CD4-positive, alpha-beta T cell (primary cell): ENCODE results near the gene ALPL. TPM values are rescaled to one million over a fixed set of nuclear protein-coding genes. Genes with fewer than 3 reads are reported as not detected.

Experiments
- ATAC-seq: fragments of 200-7000 bp; cut with Tn5 transposase; one replicate; pipeline ENCODE4 v1.10.0; 2022; ENCODE audit warnings: mild to moderate bottlenecking; ENCODE audit not compliant: poor library complexity
- CTCF ChIA-PET: fragments of 350-600 bp; sonication (Branson Sonifier 250); formaldehyde crosslinking; loops from one replicate; lab custom pipeline; 2021; ENCODE audit warnings: antibody characterized with exemption, inconsistent platforms; lab: Charles Lee
- POLR2A ChIA-PET: fragments of 350-600 bp; sonication (Branson Sonifier 250); formaldehyde crosslinking; loops from one replicate; lab custom pipeline; 2021; ENCODE audit warnings: antibody characterized with exemption, inconsistent platforms; lab: Charles Lee
- DNase-seq, 14 experiments: peaks; one replicate each; pipeline ENCODE4 v3.0.0-alpha.2; 2013 to 2020; ENCODE audit warnings: mixed read lengths in 2 of 14
- H3K27ac ChIP-seq, 2 donors: one replicate each; pipeline versions ENCODE4 v1.5.1 to v1.7.0; 2013; ENCODE audit warnings: low read length in 2 of 2, low read depth in 1 of 2, mild to moderate bottlenecking in 1 of 2
- H3K27me3 ChIP-seq, 2 experiments: 1 replicate in 1 of 2; 2 replicates in 1 of 2; pipeline versions ENCODE4 v1.6.1 to v1.7.0; 2013; ENCODE audit warnings: low read length in 2 of 2, control low read depth in 1 of 2, mild to moderate bottlenecking in 1 of 2, moderate library complexity in 1 of 2; ENCODE audit not compliant: insufficient read depth in 2 of 2, control insufficient read depth in 1 of 2
- H3K36me3 ChIP-seq: one replicate; pipeline ENCODE4 v1.6.1; 2013; ENCODE audit warnings: low read length, control low read depth; ENCODE audit not compliant: insufficient read depth
- H3K4me1 ChIP-seq: one replicate; pipeline ENCODE4 v1.6.1; 2013; ENCODE audit warnings: low read length, control low read depth; ENCODE audit not compliant: insufficient read depth
- H3K4me3 ChIP-seq: one replicate; pipeline ENCODE4 v1.5.1; 2013; ENCODE audit warnings: mild to moderate bottlenecking, low read length, moderate library complexity
- H3K9me3 ChIP-seq, 2 experiments: 1 replicate in 1 of 2; 2 replicates in 1 of 2; pipeline versions ENCODE4 v1.6.1 to v1.7.0; 2013; ENCODE audit warnings: low read length in 2 of 2, mild to moderate bottlenecking in 2 of 2, control low read depth in 1 of 2, moderate library complexity in 1 of 2; ENCODE audit not compliant: control insufficient read depth in 1 of 2, insufficient read depth in 1 of 2
- H3K27ac Mint-ChIP-seq: one replicate; pipeline ENCODE4 v1.8.0; 2020; ENCODE audit warnings: mixed read lengths
- H3K27me3 Mint-ChIP-seq: one replicate; pipeline ENCODE4 v1.8.0; 2021; ENCODE audit warnings: mixed read lengths
- H3K36me3 Mint-ChIP-seq: one replicate; pipeline ENCODE4 v1.8.0; 2021; ENCODE audit warnings: low read depth, mixed read lengths
- H3K4me1 Mint-ChIP-seq: one replicate; pipeline ENCODE4 v1.8.0; 2021; ENCODE audit warnings: low read depth, mixed read lengths
- H3K4me3 Mint-ChIP-seq: one replicate; pipeline ENCODE4 v1.8.0; 2020; ENCODE audit warnings: mild to moderate bottlenecking, mixed read lengths
- H3K9me3 Mint-ChIP-seq: one replicate; pipeline ENCODE4 v1.8.0; 2020; ENCODE audit warnings: mixed read lengths
- intact Hi-C, 2 experiments: fragments of 100-400 bp; cut with DNase I in 1 of 2; cut with micrococcal nuclease in 1 of 2; formaldehyde crosslinking; loops; one replicate each; pipeline versions ENCODE4 v1.15.1 to v1.9.0; 2023 to 2025; cut with DNase I, micrococcal nuclease
- total RNA-seq, 174 experiments: library from RNA in 2 of 174; stranded (reverse) in 2 of 174; gene quantifications; one replicate each; pipeline ENCODE4 v1.2.3 and lab custom pipeline; 2021 to 2026
- TF ChIP-seq, protein P1 (sequence below): fragments of 200-600 bp; IDR thresholded peaks from one replicate; pipeline ENCODE4 v1.8.0; 2022; ENCODE audit warnings: antibody characterized with exemption, mild to moderate bottlenecking

Gene ALPL
- total RNA-seq, 2 experiments from 2014 or later: not detected

DNA sequence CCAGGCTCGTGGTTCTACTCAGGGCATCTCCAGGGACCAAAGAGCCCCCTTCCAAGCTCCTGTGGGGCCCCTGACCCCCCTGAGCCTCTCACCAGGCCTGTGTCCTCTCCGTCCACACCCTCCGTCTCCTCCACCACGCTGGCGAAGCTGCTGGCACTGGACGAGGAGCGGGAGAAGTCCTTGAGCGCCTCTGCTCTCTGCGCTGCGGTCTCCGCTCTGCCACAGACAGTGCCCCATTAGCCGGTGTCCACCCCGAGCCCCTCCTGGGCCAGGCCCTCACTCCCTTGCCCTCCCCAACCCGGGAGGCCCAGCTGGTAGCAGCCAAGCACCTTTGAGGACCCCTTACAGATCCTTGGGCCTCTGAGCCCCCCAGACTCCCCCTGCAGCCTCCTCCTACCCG lies 90.2 kb downstream of the ALPL start:
- Histone ChIP-seq H3K4me1 (no peaks in the 10 kb centered on the region), H3K9me3 (peaks cover 0 to 7% of the 10 kb centered on the region in 2 experiments), H3K4me3 (no peak overlapping the region), H3K27me3 (peaks cover 0 to 3% of the 10 kb centered on the region in 2 experiments), H3K36me3 (no peaks in the 10 kb centered on the region), H3K27ac (no peak overlapping the region)
- intact Hi-C loops: no loop called here
- no peak overlapping the region for H3K4me3 Mint-ChIP-seq
- ATAC-seq: no peak
- no peak overlapping the region for H3K27ac Mint-ChIP-seq
- H3K4me1 Mint-ChIP-seq: no peaks in the 10 kb centered on the region
- H3K9me3 Mint-ChIP-seq: no peaks in the 10 kb centered on the region
- peaks cover 22% of the 10 kb centered on the region for H3K27me3 Mint-ChIP-seq
- ChIA-PET POLR2A (no interaction called here), CTCF (no interaction called here)
- H3K36me3 Mint-ChIP-seq: no peaks in the 10 kb centered on the region
- TF ChIP-seq, protein P1, sequence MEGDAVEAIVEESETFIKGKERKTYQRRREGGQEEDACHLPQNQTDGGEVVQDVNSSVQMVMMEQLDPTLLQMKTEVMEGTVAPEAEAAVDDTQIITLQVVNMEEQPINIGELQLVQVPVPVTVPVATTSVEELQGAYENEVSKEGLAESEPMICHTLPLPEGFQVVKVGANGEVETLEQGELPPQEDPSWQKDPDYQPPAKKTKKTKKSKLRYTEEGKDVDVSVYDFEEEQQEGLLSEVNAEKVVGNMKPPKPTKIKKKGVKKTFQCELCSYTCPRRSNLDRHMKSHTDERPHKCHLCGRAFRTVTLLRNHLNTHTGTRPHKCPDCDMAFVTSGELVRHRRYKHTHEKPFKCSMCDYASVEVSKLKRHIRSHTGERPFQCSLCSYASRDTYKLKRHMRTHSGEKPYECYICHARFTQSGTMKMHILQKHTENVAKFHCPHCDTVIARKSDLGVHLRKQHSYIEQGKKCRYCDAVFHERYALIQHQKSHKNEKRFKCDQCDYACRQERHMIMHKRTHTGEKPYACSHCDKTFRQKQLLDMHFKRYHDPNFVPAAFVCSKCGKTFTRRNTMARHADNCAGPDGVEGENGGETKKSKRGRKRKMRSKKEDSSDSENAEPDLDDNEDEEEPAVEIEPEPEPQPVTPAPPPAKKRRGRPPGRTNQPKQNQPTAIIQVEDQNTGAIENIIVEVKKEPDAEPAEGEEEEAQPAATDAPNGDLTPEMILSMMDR: no peak
- no peak for DNase-seq

DNA sequence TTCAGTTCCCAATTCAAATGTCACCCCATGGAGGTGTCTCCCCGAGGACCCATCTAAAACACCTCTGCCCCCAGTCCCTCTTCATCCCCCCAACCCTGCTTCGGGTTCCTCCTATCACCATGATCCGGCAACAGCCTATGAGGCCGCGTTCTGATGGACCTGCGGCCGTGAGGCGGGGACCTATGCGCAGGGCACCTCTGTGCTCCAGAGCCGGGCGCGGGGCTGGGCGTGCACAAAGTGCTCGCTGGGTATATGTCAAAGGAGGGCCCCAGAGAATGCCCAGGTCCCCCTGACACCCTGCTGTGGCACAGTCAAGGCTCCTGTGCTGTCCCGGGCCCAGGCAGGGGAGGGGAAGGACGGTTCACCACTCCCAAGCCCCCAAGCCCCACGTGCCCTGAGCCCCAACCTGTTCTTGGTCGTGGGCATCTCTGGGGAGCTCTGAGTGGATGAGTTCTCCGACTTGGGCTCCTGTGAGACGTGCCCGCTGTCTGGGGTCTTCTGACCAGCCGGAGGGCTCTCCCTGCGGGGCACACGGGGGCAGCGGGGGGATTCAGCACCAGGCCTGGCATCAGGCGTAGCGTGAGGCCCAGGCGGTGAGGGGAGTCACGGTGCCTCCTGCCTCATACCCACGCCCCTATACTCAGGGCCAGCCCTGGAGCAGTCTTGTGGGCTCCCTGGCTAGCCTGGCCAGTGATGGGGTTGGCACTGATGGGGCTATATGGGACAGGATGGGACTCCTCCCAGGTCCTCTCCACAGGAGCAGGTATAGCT lies 92.2 kb downstream of the ALPL start:
- H3K9me3 ChIP-seq: no peaks in the 10 kb centered on the region
- no peak for ATAC-seq
- intact Hi-C loops: no loop called here
- ChIA-PET POLR2A (no interaction called here), CTCF (no interaction called here)
- TF ChIP-seq, protein P1: no peak
- peaks cover 0 to 3% of the 10 kb centered on the region in 2 experiments for H3K27me3 ChIP-seq
- no peaks in the 10 kb centered on the region for H3K4me1 ChIP-seq
- Mint-ChIP-seq H3K4me3 (no peak overlapping the region), H3K27ac (no peak overlapping the region), H3K4me1 (no peaks in the 10 kb centered on the region), H3K9me3 (no peaks in the 10 kb centered on the region), H3K27me3 (peaks cover 17% of the 10 kb centered on the region), H3K36me3 (no peaks in the 10 kb centered on the region)
- DNase-seq: no peak
- H3K27ac ChIP-seq: no peak overlapping the region
- H3K36me3 ChIP-seq: no peaks in the 10 kb centered on the region
- H3K4me3 ChIP-seq: no peak overlapping the region

DNA sequence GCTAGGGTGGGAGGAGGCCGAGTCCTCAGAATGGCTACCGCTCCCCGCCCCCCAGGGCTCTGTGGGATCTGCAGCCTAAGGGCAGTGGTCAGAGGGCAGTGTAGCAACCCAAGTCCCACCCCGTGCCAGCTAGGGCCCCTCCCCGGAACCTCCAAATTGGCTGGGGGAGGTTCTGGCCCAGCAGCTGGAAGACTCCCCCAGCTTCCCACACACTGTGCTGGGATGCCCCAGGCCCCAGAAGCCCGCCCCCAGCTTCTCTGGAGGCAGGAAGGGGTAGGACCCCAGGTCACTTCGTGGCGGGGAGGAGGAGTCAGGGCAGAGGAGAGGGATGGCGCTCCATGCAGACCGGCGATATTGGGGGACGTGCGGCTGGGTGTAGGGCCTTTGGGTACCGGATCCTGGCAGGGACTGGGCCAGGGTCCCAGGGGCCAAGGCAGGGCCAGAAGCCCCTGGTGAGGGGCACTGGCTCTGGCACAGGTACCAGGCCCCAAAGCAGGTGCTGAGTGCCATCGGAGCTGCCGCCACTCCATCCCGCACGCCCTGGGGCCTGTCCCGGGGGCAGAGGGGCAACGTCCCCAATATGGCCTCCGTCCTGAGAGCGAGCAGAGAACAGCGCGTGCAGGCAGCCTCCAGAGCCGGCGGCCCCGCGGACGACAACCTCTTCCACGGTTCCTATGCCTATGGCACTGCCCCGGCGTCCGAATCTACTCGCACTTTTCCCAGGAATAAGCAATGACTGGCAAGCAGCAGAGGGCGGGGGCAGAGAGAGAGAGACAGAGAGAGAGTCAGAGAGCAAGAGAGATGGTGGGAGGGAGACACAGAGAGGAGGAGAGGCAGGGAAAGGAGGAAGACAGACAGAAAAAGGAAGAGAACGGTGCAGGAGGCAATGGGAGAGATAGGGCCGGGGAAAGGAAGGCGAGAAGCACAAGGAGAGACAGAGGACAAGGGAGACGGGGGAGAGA lies 94.2 kb downstream of the ALPL start:
- Histone ChIP-seq H3K4me3 (no peak overlapping the region), H3K27ac (no peak overlapping the region), H3K36me3 (no peaks in the 10 kb centered on the region), H3K9me3 (no peaks in the 10 kb centered on the region), H3K4me1 (peaks cover 6% of the 10 kb centered on the region), H3K27me3 (peaks cover 0 to 3% of the 10 kb centered on the region in 2 experiments)
- TF ChIP-seq, protein P1: no peak
- Mint-ChIP-seq H3K36me3 (no peaks in the 10 kb centered on the region), H3K27ac (no peak overlapping the region), H3K27me3 (peaks cover 28% of the 10 kb centered on the region), H3K9me3 (no peaks in the 10 kb centered on the region), H3K4me1 (peaks cover 12% of the 10 kb centered on the region), H3K4me3 (no peak overlapping the region)
- DNase-seq (no peak), ATAC-seq (no peak)
- intact Hi-C loops: no loop called here
- ChIA-PET CTCF (no interaction called here), POLR2A (no interaction called here)
